GM13976 (cell line): ENCODE data around the gene EEF1A2.

ENCODE experiments used
- DNase-seq: peaks from one replicate; pipeline ENCODE4 v3.0.0; 2012; ENCODE audit warnings: low spot score
- CTCF ChIP-seq: IDR thresholded peaks from 2 replicates; pipeline ENCODE4 v1.5.1; 2012; ENCODE audit warnings: borderline replicate concordance, mild to moderate bottlenecking; ENCODE audit not compliant: insufficient read depth; ENCODE audit errors: extremely low read depth, missing control alignments, control extremely low read depth
- in situ Hi-C: fragments of 300-500 bp; cut with MboI; formaldehyde crosslinking; loops from one replicate; pipeline ENCODE4 v1.12.0; 2022; ENCODE audit warnings: low sequenced_read_pairs, mixed read lengths, inconsistent platforms; ENCODE audit not compliant: unreplicated experiment

Gene EEF1A2

GRCh38 chr20:63521602-63522001 lies 22.7 kb upstream of the EEF1A2 start:
- in situ Hi-C loops = no loop called here
- DNase-seq = no peak

GRCh38 chr20:63520934-63521601 lies 22.2 kb upstream of the EEF1A2 start:
- in situ Hi-C loops = no loop called here
- DNase-seq = peak; percentile 90
- TF ChIP-seq CTCF = peak; percentile 7

More at GRCh38 chr20:63521602-63522001, 22.7 kb upstream of the EEF1A2 start:
- no peak for TF ChIP-seq CTCF

GRCh38 chr20:63520504-63520933 lies 21.6 kb upstream of the EEF1A2 start, which contains the start of gene PPDPF:
PPDPF (plus strand) TSS chr20:63520765; CDS start chr20:63521309, 544 bp downstream.
- in situ Hi-C loops = no loop called here
- TF ChIP-seq CTCF = no peak
- DNase-seq = peak; percentile 99

GRCh38 chr20:63519668-63520503 lies 21.0 kb upstream of the EEF1A2 start:
- DNase-seq = peak; percentile 83
- TF ChIP-seq CTCF = no peak
- in situ Hi-C loops = no loop called here

GRCh38 chr20:63518946-63519667 lies 20.2 kb upstream of the EEF1A2 start:
- in situ Hi-C loops = no loop called here
- no peak for DNase-seq
- TF ChIP-seq CTCF = no peak

- no peak for TF ChIP-seq CTCF
- no peak for DNase-seq
- in situ Hi-C loops = no loop called here
Measured at GRCh38 chr20:63518351-63518861, 19.5 kb upstream of the EEF1A2 start.
